Limb (tissue), 2 donors: ENCODE results near the gene TFB2M.

Experiments used
- DNase-seq, 2 donors: peaks; one replicate each; pipeline ENCODE4 v3.0.0-alpha.2; 2016; ENCODE audit errors: extremely low spot score in 2 of 2

The TFB2M gene

DNA sequence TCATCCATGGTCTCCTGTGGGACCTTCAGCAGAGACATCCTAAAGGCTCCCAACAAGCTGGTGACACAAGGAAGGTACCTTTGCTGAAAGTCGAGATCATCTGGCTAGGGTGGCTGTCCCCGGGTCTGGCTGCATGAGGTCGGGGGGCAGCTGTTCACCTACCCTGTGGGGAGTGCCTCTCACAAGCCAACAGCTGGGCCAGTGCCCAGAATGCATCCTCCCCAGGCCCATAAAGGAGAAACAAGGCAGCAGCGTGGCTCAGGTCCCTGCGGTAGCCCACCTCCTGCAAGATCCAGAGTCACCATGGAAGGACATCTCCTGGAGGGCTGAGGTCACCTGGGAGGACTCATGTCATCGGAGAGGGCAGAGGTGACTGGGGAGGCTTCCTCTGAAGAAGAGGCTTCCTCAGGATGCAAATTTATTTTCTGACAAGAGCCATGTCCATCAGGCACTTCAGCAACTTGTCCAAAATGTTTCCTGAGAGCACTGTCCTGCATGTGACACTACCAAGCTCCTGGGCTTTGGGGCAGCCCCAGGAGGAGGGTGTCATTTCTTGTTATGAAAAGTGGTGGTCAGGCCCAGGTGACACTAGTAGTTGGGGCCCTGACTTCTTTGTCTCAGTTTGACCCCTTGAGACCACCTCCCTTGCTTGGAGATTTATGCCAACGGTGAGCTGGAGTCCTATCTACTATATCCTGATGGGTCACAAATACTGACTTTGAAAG, 52.3 kb downstream of the TFB2M start:
- no peak for DNase-seq

DNA sequence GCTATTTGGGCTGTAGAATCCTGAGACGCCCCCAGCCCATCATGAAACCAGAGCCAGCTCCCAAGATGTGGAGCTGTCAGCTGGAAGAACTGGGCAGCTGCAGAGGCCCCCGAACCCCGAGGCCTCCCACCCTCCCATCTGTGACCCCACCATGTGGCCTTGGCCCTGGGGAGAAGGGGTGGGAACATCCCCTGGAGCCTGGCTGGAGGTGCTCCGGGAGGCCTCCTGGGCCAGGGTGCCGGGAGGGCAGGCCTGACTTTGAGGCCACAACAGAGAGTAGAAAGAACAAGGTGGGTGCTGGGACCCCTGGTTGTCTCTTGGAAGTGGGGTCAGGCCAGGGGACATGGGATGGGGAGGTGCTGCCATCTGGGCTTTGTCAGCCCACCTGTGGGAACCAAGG, 53.0 kb downstream of the TFB2M start:
- DNase-seq: no peak

DNA sequence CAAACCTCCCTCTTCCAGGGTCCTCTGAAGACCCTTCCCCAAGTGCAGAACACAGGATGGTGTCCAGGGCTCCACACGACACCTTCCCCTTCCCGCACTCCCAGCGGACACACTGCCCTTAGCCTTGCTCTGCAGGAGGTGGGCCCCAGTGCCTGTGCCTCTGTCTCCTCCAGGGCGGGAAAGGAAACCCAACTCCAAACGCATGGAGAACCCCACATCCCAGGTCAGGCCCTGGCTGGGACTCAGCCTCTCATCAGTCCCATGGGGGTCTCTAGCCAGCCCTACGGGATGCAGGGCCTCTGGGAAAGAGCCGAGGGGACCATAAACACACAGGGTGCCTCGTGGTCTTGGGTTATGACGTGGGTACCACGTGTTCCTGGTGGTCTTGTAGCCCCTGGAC, 53.4 kb downstream of the TFB2M start:
- no peak for DNase-seq

DNA sequence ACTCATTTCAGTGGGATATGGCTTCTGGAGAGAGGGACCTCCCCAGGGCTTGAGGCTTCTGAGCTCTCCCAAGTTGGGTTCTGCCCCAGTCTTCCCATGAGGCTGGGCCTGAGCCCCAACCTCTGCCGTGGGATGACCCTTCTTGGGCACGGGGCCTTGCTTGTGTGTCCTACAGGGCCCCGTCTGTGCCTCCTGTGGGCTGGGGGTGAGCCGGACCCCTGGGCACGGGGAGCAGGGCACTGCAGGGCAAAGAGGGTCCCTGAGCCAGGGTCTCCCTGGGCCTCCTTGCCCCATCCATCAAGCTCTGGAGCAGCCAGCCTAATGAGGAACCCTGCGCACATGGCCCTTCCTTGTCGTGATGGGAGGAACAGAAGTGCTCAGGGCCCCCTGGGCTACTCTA, 53.8 kb downstream of the TFB2M start:
- no peak for DNase-seq

DNA sequence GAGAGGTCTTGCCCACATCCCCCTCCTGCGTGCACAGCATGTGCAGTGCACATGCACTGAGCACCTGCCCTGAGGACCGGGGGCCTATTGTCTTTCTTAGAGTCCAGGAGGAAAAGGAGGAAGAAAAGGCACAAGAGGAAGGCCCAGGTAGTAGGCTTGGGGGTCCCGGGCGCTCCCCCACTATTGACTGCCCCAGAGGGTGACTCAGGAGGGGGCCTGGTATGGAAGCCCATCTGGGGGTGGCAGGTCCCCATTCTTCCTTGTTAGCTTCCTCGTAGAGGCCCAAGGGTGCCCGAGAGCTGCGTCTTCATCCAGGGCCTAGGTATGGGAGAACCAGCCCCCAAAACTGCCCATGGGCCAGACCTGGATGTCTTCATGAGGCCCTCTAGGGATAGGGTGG, 54.9 kb downstream of the TFB2M start:
- DNase-seq: no peak

DNA sequence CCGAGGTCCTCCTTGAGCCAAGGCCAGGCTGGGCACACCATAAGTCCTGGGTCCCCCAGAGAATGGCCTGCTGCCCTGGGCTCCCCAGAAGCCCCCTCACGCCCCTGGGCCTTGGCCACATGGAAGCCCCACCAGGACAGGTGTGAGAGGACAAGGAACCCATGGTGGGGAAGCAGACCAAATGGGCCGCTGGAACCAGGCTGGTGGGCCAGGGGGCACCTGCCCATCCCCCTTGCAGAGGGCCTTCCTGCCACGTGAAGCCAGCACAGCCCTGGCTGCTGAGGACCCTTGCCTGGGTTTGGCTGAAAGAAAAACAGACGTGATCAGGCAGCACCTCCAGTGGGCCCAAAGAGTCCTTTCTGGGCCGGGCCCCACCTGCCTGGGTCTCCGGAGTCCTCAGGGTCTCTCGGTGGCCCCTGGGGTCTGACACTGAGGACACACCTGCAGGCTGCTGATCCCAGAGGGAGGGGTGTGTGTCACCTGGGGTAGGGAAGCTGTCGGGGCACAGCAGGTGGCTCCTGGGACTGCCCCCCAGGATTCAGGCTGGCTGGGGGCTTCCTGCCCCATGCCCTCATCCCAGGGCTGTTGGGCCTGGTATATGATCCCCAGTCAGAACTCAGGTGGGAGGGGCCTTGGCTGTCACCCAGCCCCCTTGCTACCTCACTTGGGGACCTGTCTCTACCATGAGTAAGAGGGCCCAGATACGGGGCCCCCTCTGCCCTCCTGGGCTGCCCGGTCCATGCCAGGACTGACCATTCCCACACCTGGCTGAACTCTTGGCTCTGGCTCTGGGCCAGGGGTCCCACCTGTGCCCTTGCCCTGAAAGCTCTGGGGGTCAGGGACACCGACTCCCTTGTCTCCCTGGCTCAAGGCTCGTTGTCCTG, 55.7 kb downstream of the TFB2M start:
- no peak for DNase-seq

DNA sequence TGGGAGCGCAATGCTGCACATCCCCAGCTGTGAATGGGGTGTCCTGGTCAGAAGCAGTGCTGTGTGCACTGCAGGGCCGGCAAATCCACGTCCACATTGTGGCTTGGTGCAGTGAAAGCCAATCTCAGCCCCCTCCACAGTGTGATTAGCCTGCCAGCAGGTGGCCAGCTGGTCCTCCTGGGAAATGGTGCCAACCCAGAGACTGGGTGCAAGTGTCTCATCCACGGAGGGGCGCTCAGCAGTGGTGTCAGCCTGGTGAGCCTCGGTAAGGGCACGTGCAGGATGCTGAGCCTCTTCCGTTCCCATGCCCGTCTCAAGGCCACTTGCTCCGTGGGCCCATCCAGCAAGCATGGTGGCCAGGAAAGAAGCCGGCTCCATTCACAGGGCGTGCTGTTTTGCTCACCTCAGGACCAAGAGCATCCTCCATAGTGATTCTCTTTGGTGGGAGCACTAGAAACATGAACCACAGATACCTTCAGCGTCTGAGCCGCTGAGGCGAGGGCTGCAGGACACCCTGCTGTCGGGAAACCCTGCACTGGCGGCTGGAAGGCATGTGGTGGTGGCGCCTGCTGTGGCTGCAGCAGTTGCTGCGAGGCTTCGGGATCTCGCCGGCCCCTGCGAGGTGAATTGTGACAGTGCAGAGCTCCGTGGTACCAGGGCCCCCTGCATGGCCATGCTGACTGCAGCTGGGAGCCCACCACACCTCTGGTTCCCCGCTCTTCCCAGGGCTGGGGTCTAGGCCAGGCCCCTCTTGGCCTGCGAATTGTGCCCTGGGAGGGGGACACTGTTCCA, 57.0 kb downstream of the TFB2M start:
- DNase-seq: no peak

DNA sequence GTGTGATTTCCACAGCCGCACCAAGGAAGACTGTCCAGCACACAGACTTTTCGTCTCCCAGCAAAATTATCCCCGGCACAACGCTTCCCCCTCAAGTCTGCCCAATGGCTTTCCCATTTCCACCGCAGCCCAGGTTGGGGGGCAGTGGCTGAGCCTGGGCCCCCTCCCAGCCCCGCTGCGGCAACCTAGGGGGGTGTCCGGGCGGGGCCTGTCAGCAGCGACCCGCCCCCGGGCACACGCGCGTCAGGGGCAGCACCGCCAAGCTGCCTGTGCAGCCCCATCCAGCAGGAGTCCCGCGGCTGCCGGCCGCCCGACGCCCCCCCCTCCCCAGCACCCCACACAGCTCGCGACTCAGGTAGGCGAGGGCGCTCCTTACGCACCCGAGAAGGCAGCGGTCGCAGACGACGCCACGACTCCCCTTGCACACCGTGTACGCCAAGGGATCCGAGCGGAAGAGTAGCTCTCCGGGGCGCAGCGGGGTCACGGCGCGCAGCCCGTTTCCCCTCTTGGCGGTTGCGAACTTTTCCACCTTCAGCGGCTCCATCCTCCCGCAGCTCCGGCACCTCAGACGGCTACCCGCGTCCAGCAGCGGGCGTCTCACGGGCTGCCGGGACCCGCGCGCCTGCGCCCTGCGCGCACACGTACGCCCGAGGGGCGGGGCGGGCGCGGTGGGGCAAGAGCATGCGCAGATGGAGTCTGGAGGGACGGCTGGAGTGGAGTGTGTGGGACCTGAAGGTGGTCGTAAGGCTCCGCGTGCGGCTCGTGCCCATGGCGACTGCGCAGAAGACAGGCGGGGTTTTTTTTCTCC, 59.2 kb downstream of the TFB2M start, which contains the start of gene SMYD3:
Gene SMYD3 (minus strand): TSS at position 606 of the 808 bp plus-strand sequence.
- peak; percentile 80 to 92 for DNase-seq

DNA sequence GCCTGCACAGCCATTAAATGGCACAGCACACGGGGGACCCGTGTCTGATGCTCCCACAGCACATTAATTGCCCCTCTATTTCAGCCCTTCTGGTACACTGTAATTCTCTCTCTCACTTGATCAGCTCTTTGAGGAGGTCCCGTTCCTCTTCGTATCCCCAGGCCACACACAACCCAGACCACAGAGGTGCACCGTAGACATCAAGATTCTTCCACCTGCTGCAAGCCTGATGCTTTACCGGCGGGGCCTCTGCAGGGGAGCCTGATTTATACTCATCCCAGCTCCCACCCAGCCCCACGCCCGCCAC, 59.7 kb downstream of the TFB2M start:
- no peak for DNase-seq

DNA sequence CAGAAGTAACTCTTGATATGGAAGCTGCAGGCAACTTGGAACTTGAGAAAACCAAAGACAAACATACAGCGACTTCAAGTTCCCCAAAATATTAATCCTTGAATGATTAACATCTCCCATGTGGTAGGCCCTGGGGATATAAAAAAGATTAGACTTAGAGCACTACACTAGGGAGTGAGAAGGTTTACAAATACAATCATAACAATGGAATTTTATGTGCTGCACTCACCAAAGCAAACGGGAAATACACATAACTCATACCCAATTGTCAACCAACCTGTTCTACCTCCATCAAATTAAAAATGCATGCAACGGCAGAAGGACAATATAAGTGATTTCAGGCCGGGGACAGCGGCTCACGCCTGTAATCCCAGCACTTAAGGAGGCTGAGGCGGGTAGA, 62.7 kb downstream of the TFB2M start:
- no peak for DNase-seq

DNA sequence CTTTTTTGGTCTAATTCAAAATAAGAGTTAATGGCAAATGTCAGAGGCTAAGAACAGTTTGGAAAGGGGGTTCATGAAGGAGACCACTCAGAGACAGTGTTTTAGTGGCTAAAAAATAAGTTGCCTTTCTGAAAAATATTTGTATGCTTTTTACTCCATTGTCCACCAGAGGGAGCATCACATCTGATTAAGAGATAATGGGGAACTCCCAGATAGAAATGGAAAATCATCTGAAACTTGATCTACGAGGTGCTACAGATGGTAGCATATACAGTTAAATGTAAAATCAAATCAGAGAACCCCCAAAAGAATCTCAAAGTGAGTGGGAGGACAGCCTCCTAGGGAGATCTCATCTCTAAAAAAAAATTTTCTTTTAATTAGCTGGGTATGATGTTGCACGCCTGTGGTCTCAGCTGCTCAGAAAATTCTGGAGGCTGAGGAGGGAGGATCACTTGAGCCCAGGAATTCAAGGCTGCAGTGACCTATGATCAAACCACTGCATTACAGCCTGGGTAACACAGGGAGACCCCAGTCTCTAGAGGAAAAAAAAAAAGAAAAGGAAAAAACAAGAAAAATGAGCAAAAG, 68.6 kb downstream of the TFB2M start:
- DNase-seq: peak in 1 of 2 donors; percentile 79

DNA sequence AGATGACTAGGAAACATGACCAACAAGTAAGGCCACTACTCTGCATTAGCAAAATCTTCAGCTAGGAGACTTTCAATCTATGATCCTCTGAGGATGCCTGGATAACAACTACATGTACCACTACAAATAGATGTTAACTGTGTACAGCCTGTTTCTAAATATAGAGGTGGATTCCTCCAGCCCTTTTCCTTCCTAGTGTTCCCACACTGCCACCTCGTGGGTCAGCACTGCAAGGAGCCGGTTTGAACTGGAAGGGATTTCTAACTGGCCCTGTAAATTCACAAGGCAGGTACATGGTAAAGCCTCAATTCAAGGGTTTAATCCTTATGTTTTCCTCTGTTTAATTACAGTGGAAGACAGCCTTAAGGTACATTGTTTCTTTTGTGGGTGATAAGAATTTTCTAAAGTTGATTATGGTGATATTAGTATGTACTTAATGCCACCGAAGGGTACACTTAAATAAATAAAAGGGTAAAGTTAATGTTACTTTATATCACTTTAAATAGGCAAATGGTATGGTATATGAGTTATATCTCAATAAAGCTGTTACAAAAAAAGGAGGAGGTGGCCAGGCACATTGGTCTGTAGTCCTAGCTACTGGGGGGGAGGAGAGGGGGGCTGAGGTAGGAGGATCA, 73.3 kb downstream of the TFB2M start:
- peak; percentile 83 to 85 for DNase-seq

DNA sequence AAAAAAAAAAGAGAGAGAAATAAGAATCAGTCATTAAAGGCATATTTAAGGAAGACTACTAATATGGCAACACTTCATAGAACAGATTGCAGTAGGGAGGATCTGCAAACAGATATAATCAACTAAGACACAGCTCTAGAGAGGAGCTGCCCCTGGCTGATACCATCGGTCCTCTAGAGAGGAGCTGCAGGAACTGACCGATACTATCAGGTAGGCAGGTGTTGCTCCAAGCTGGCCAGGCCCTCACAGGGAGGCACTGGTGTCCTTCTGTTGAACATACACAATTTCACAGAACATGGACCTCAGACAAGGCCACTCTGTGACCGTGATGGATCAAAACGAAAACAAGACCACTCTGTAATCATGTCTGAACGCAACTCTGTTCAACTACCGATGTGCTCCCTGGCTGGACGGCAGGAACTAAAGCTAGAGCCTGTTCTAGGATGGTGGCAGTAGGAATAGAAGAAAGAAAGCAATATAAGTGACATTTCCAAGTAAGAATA, 74.5 kb downstream of the TFB2M start:
- no peak for DNase-seq
